SH-SY5Y (cell line): Measurements from ENCODE around the gene RASGRF1.

ENCODE experiments used
- GATA2 ChIP-seq: IDR thresholded peaks from 2 replicates; pipeline ENCODE4 v1.6.1; 2011; ENCODE audit warnings: mild to moderate bottlenecking, low read depth, low read length
- GATA3 ChIP-seq: IDR thresholded peaks from 2 replicates; pipeline ENCODE4 v1.6.1; 2011; ENCODE audit warnings: low read depth, mild to moderate bottlenecking, low read length, moderate library complexity

DNA sequence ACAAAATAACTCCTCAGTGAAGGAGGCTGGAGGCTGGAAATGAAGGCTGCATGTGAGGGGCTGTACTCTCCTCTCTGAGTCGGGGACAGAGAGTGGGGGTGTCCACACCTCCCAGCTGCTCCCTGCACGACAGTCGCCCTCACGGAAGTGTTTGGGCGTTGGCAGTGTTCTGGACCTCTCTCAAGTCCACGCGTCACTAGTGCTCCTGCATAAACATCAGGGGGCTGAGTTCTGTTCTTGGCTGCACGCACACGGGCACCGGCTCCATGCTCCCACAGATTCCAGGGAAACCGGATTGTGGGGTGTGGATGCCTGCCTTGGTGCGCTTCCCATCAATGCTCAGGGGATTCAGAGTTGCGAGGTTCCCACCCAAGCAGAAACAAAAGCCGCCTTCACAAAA is 7.4 kb downstream of the RASGRF1 start:
- TF ChIP-seq GATA3 (no peak), GATA2 (no peak)
